NCI-H69 (cell line): ENCODE measurements around the gene ATP8A2.
A peak's percentile ranks its signal among the peaks of the same experiment; 100 is the strongest.
"Not testable (repeated sequence)": the region's sequence is repeated elsewhere in the genome, so short reads cannot be mapped to it uniquely, and the experiment has no call there.

Experiments used
- DNase-seq: peaks from one replicate; lab custom pipeline; 2025; lab: John Stamatoyannopoulos, UW

ATP8A2 gene

GRCh38 chr13:25548991-25549390 is 177.2 kb downstream of the ATP8A2 start:
- DNase-seq, result not testable (repeated sequence)

- DNase-seq, result no peak
Observed at GRCh38 chr13:25561812-25562211, 190.0 kb downstream of the ATP8A2 start.

GRCh38 chr13:25570185-25570584 is 198.4 kb downstream of the ATP8A2 start:
- DNase-seq, result no peak

GRCh38 chr13:25571237-25571636 is 199.5 kb downstream of the ATP8A2 start:
- DNase-seq, result no peak

GRCh38 chr13:25572171-25572570 is 200.4 kb downstream of the ATP8A2 start:
- DNase-seq, result not testable (repeated sequence)

- DNase-seq, result peak; percentile 61
Observed at GRCh38 chr13:25574437-25575411, 202.9 kb downstream of the ATP8A2 start.

GRCh38 chr13:25575562-25575961 is 203.8 kb downstream of the ATP8A2 start:
- DNase-seq, result no peak

GRCh38 chr13:25578526-25578925 is 206.8 kb downstream of the ATP8A2 start:
- DNase-seq, result no peak

- no peak for DNase-seq
Observed at GRCh38 chr13:25579221-25579620, 207.4 kb downstream of the ATP8A2 start.

- DNase-seq, result no peak
Observed at GRCh38 chr13:25581351-25581750, 209.6 kb downstream of the ATP8A2 start.

- no peak for DNase-seq
Observed at GRCh38 chr13:25584087-25584486, 212.3 kb downstream of the ATP8A2 start.

GRCh38 chr13:25585000-25585399 is 213.2 kb downstream of the ATP8A2 start:
- DNase-seq, result peak; percentile 0

- DNase-seq, result no peak
Observed at GRCh38 chr13:25587326-25587980, 215.7 kb downstream of the ATP8A2 start.

- DNase-seq, result no peak
Observed at GRCh38 chr13:25588336-25589060, 216.7 kb downstream of the ATP8A2 start.

GRCh38 chr13:25598421-25598820 is 226.6 kb downstream of the ATP8A2 start:
- no peak for DNase-seq

- DNase-seq, result no peak
Observed at GRCh38 chr13:25602176-25602575, 230.4 kb downstream of the ATP8A2 start.

- no peak for DNase-seq
Observed at GRCh38 chr13:25604106-25604505, 232.3 kb downstream of the ATP8A2 start.

- DNase-seq, result no peak
Observed at GRCh38 chr13:25607096-25607495, 235.3 kb downstream of the ATP8A2 start.

- DNase-seq, result no peak
Observed at GRCh38 chr13:25608181-25608580, 236.4 kb downstream of the ATP8A2 start.

GRCh38 chr13:25616674-25617073 is 244.9 kb downstream of the ATP8A2 start:
- no peak for DNase-seq

- DNase-seq, result no peak
Observed at GRCh38 chr13:25619897-25620296, 248.1 kb downstream of the ATP8A2 start.

- DNase-seq, result no peak
Observed at GRCh38 chr13:25625414-25625813, 253.6 kb downstream of the ATP8A2 start.
